Astrocyte of the spinal cord (primary cell): ENCODE data around the gene GLT6D1.
"Not testable (repeated sequence)": the region's sequence is repeated elsewhere in the genome, so short reads cannot be mapped to it uniquely, and the experiment has no call there.

Experiments
- DNase-seq: peaks from one replicate; pipeline ENCODE4 v3.0.0; 2011; ENCODE audit warnings: low read depth, low spot score
- H3K4me3 ChIP-seq: 2 replicates; pipeline ENCODE4 v1.5.1; 2011; ENCODE audit warnings: low read depth, mild to moderate bottlenecking, low read length, moderate library complexity
- CTCF ChIP-seq: IDR thresholded peaks from 2 replicates; pipeline ENCODE4 v1.5.1; 2012; ENCODE audit warnings: low read depth, mild to moderate bottlenecking, low read length, inconsistent platforms
- in situ Hi-C: cut with HindIII; loops from 2 replicates; pipeline ENCODE4 v1.10.0; 2017; ENCODE audit warnings: low sequenced_read_pairs

Gene GLT6D1

GRCh38 chr9:135671591-135672041 lies 32.3 kb upstream of the GLT6D1 start:
- in situ Hi-C loops, result no loop called here
- H3K4me3 ChIP-seq, result no peak overlapping the region
- DNase-seq, result no peak
- TF ChIP-seq CTCF, result no peak

GRCh38 chr9:135670721-135671590 lies 31.6 kb upstream of the GLT6D1 start:
- no peak for DNase-seq
- TF ChIP-seq CTCF, result no peak
- H3K4me3 ChIP-seq, result no peak overlapping the region
- in situ Hi-C loops, result no loop called here

- H3K4me3 ChIP-seq, result no peak overlapping the region
- TF ChIP-seq CTCF, result no peak
- in situ Hi-C loops, result no loop called here
- no peak for DNase-seq
Measured at GRCh38 chr9:135669616-135670285, 30.4 kb upstream of the GLT6D1 start.

- H3K4me3 ChIP-seq, DNase-seq, in situ Hi-C loops: not testable (repeated sequence)
Measured at GRCh38 chr9:135669018-135669417, 29.7 kb upstream of the GLT6D1 start.

GRCh38 chr9:135667463-135668001 lies 28.2 kb upstream of the GLT6D1 start:
- in situ Hi-C loops, result no loop called here
- H3K4me3 ChIP-seq, result no peak overlapping the region
- no peak for DNase-seq
- no peak for TF ChIP-seq CTCF

GRCh38 chr9:135666534-135667462 lies 27.5 kb upstream of the GLT6D1 start:
- H3K4me3 ChIP-seq, result no peak overlapping the region
- TF ChIP-seq CTCF, result no peak
- DNase-seq, result no peak
- in situ Hi-C loops, result no loop called here
